ENCODE measurements around the gene EYA4.

DNA sequence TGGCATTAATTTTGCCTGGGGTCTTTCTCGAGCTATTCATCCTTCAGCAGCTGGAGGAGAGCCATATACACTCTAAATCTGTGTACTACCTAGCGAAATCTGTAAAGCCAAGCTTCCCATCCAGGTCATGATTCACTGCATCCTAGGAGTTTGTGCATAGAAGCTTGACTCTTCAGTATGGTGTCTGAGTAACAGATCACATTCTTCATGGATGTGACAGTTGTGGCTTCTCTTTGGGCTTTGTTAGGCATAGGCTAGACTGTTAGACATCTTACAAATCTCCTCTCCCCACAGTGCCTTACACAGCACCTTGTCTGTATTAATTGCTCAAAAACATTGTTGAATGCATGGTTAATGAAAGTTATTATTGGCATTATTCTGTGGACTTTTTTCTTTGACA lies 177.0 kb downstream of the EYA4 start:
- TF ChIP-seq, protein P1, sequence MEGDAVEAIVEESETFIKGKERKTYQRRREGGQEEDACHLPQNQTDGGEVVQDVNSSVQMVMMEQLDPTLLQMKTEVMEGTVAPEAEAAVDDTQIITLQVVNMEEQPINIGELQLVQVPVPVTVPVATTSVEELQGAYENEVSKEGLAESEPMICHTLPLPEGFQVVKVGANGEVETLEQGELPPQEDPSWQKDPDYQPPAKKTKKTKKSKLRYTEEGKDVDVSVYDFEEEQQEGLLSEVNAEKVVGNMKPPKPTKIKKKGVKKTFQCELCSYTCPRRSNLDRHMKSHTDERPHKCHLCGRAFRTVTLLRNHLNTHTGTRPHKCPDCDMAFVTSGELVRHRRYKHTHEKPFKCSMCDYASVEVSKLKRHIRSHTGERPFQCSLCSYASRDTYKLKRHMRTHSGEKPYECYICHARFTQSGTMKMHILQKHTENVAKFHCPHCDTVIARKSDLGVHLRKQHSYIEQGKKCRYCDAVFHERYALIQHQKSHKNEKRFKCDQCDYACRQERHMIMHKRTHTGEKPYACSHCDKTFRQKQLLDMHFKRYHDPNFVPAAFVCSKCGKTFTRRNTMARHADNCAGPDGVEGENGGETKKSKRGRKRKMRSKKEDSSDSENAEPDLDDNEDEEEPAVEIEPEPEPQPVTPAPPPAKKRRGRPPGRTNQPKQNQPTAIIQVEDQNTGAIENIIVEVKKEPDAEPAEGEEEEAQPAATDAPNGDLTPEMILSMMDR (IDR thresholded peaks at IDR 0.05) = no peak
- no peak for TF ChIP-seq POLR2A (IDR thresholded peaks at IDR 0.05)

Measured in esophagus squamous epithelium (tissue), 4 donors.